Mesenchymal stem cell (in vitro differentiated cells and primary cell): ENCODE measurements around the gene DPH1.

Source experiments
- DNase-seq: peaks from one replicate; pipeline ENCODE4 v3.0.0-alpha.2; 2013
- H2AFZ ChIP-seq: one replicate; pipeline ENCODE4 v1.6.1; 2013; ENCODE audit warnings: low read depth, mild to moderate bottlenecking, control low read depth, inconsistent platforms, low read length, moderate library complexity
- H2AK5ac ChIP-seq: 2 replicates; pipeline ENCODE4 v1.6.1; 2013; ENCODE audit warnings: low read length, moderate library complexity, mild to moderate bottlenecking, inconsistent platforms; ENCODE audit not compliant: severe bottlenecking
- H2BK120ac ChIP-seq: one replicate; pipeline ENCODE4 v1.6.1; 2013; ENCODE audit warnings: low read depth, mild to moderate bottlenecking, inconsistent platforms, low read length, moderate library complexity
- H2BK12ac ChIP-seq, 2 experiments: one replicate each; pipeline ENCODE4 v1.6.1; 2013; ENCODE audit warnings: inconsistent platforms in 2 of 2, low read length in 2 of 2, mild to moderate bottlenecking in 2 of 2, moderate library complexity in 2 of 2, control low read depth in 1 of 2
- H2BK15ac ChIP-seq: one replicate; pipeline ENCODE4 v1.6.1; 2013; ENCODE audit warnings: mild to moderate bottlenecking, low read depth, inconsistent platforms; ENCODE audit not compliant: poor library complexity, severe bottlenecking
- H2BK5ac ChIP-seq: 2 replicates; pipeline ENCODE4 v1.6.1; 2013; ENCODE audit warnings: low read depth, mild to moderate bottlenecking, low read length, control low read depth, inconsistent platforms; ENCODE audit not compliant: poor library complexity, severe bottlenecking
- H3K14ac ChIP-seq, 2 experiments: one replicate each; pipeline ENCODE4 v1.6.1; 2013; ENCODE audit warnings: inconsistent platforms in 2 of 2, low read length in 2 of 2, control low read depth in 1 of 2, mild to moderate bottlenecking in 1 of 2, moderate library complexity in 1 of 2
- H3K18ac ChIP-seq, 2 experiments: one replicate each; pipeline ENCODE4 v1.6.1; 2013; ENCODE audit warnings: inconsistent platforms in 2 of 2, low read length in 2 of 2, control low read depth in 1 of 2, low read depth in 1 of 2, mild to moderate bottlenecking in 1 of 2
- H3K23ac ChIP-seq, 2 experiments: one replicate each; pipeline ENCODE4 v1.6.1; 2013; ENCODE audit warnings: inconsistent platforms in 2 of 2, low read length in 2 of 2, mild to moderate bottlenecking in 2 of 2, moderate library complexity in 2 of 2, control low read depth in 1 of 2
- H3K27ac ChIP-seq: 2 replicates; pipeline ENCODE4 v1.5.1; 2013; ENCODE audit warnings: mild to moderate bottlenecking, moderate library complexity, low read length, control low read depth, inconsistent platforms; ENCODE audit not compliant: poor library complexity, severe bottlenecking
- H3K27me3 ChIP-seq, 2 experiments: 2 replicates each; pipeline versions ENCODE4 v1.6.1 to v1.7.0; 2013; ENCODE audit warnings: low read length in 2 of 2, mild to moderate bottlenecking in 2 of 2, moderate library complexity in 2 of 2, control low read depth in 1 of 2, inconsistent platforms in 1 of 2; ENCODE audit not compliant: control insufficient read depth in 1 of 2, insufficient read depth in 1 of 2
- H3K36me3 ChIP-seq, 2 experiments: 2 replicates each; pipeline versions ENCODE4 v1.6.1 to v1.7.0; 2013; ENCODE audit warnings: low read length in 2 of 2, control low read depth in 1 of 2, inconsistent platforms in 1 of 2, low read depth in 1 of 2, mild to moderate bottlenecking in 1 of 2; ENCODE audit not compliant: insufficient read depth in 2 of 2, control insufficient read depth in 1 of 2
- H3K4ac ChIP-seq, 2 experiments: one replicate each; pipeline ENCODE4 v1.6.1; 2013; ENCODE audit warnings: inconsistent platforms in 2 of 2, low read length in 2 of 2, mild to moderate bottlenecking in 2 of 2, moderate library complexity in 2 of 2, control low read depth in 1 of 2, low read depth in 1 of 2
- H3K4me1 ChIP-seq: 2 replicates; pipeline ENCODE4 v1.6.1; 2013; ENCODE audit warnings: low read depth, low read length, control low read depth; ENCODE audit not compliant: control insufficient read depth, insufficient read depth
- H3K4me2 ChIP-seq: 2 replicates; pipeline ENCODE4 v1.6.1; 2013; ENCODE audit warnings: low read length, mild to moderate bottlenecking, inconsistent platforms; ENCODE audit not compliant: poor library complexity, severe bottlenecking
- H3K4me3 ChIP-seq, 2 experiments: 2 replicates each; pipeline versions ENCODE4 v1.5.1 to v1.7.0; 2013; ENCODE audit warnings: low read length in 2 of 2, mild to moderate bottlenecking in 2 of 2, control low read depth in 1 of 2, low read depth in 1 of 2; ENCODE audit not compliant: insufficient read depth in 1 of 2
- H3K79me1 ChIP-seq: replicated peaks from 2 replicates; pipeline ENCODE4 v1.6.1; 2013; ENCODE audit warnings: mild to moderate bottlenecking, control low read depth, low read length, inconsistent platforms; ENCODE audit not compliant: poor library complexity, severe bottlenecking
- H3K9ac ChIP-seq: 2 replicates; pipeline ENCODE4 v1.7.0; 2013; ENCODE audit warnings: mild to moderate bottlenecking, low read length, moderate library complexity
- H3K9me3 ChIP-seq: 2 replicates; pipeline ENCODE4 v1.7.0; 2013; ENCODE audit warnings: mild to moderate bottlenecking, low read length; ENCODE audit not compliant: control insufficient read depth
- H4K8ac ChIP-seq: one replicate; pipeline ENCODE4 v1.6.1; 2013; ENCODE audit warnings: inconsistent platforms, mild to moderate bottlenecking, low read length, moderate library complexity
- H4K91ac ChIP-seq: one replicate; pipeline ENCODE4 v1.6.1; 2013; ENCODE audit warnings: mild to moderate bottlenecking, low read length, inconsistent platforms
- WGBS: methylation state at CpG from one replicate; pipeline ENCODE4 v1.1.7; 2013; ENCODE audit warnings: mixed read lengths; 5-methylcytosine and 5-hydroxymethylcytosine counted together

DPH1 gene

DNA sequence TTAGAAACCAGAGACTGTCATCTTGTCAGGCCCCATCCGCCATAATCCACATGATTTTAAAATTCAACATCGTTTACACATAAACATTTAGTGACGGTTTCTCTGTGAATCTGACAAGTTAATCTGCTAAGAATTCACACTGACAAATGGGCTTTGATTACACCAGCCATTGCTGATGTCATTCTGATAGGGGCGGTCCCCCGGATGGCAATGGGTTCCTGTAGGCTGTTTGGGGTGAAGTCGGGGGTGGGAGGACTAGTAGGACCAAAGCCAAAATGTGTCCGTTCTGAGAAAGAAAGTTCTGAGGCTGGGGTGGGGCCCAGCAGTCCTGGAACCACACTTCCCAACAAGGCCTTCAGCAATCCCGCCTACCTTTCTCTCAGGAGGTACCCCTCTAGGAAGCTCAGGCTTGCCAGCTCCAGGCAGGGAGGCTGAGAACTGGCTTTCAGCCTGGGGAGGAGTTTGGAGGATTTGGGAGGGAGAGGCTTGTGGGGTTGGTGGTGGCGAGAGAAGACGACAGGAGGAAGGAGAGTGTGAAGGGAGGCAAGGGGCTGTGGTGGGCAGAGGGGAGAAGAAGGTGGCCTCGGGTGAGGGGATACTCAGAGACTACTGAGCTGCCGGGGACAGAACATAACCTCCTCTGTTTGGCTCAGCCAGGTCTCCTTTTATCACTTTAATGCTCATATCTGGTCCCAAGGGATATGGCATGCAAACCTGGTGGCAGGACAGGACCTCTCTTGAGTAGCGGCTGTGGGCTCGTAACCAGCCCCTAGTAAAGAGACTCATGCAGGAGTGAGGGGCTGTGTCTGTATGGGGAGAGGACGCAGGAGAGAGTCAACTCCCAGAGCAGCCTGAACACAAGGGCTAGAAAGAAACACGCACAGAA is 33.6 kb downstream of the DPH1 start:
- no peaks in the 10 kb centered on the region for H3K9me3 ChIP-seq
- peak; percentile 87 for DNase-seq
- peak overlapping the region; percentile 76 for H2AK5ac ChIP-seq
- peak overlapping the region; percentile 85 to 87 for H3K18ac ChIP-seq
- H3K79me1 ChIP-seq, result peaks cover 15% of the 10 kb centered on the region
- H2BK12ac ChIP-seq, result peak overlapping the region; percentile 47 to 78
- H3K4me3 ChIP-seq, result no peak overlapping the region
- no peaks in the 10 kb centered on the region for H3K27me3 ChIP-seq
- peak overlapping the region; percentile 48 to 65 for H3K4ac ChIP-seq
- peak overlapping the region; percentile 55 for H2BK15ac ChIP-seq
- peak overlapping the region in 1 of 2 experiments; percentile 82 for H3K14ac ChIP-seq
- H3K23ac ChIP-seq, result no peak overlapping the region
- H2BK5ac ChIP-seq, result peak overlapping the region; percentile 49
- H3K36me3 ChIP-seq, result peaks cover 46 to 59% of the 10 kb centered on the region in 2 experiments
- H4K91ac ChIP-seq, result peak overlapping the region; percentile 81
- H4K8ac ChIP-seq, result peak overlapping the region; percentile 71
- H3K4me1 ChIP-seq, result peaks cover 70% of the 10 kb centered on the region
- peak overlapping the region; percentile 93 for H3K9ac ChIP-seq
- H2AFZ ChIP-seq, result no peak overlapping the region
- peak overlapping the region; percentile 92 for H3K27ac ChIP-seq
- 65% methylated on average over 13 of the region's 16 CpGs for WGBS
- no peak overlapping the region for H3K4me2 ChIP-seq
- H2BK120ac ChIP-seq, result peak overlapping the region; percentile 66

DNA sequence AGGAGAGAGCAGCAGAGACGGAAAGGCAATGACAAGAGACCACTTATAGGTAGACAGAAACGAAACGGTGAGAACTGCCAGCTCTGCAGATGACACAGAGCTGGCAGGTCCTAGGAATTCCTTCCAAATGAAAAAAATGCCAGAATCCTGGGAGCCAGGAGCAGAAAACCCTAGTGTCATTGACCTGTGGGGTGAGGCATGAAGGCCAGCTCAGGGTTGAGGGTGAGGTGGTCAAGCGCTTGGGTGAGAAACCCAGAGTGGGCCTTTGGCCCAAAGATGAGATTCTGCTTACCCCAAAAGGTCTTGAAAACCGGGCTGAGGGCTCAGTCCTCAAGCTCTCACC is 34.2 kb downstream of the DPH1 start:
- Histone ChIP-seq H3K4me1 (peaks cover 73% of the 10 kb centered on the region), H3K79me1 (peaks cover 15% of the 10 kb centered on the region), H3K14ac (no peak overlapping the region), H3K27me3 (no peaks in the 10 kb centered on the region), H3K4ac (peak overlapping the region in 1 of 2 experiments; percentile 53), H3K4me3 (no peak overlapping the region), H2BK120ac (peak overlapping the region; percentile 19), H2AK5ac (peak overlapping the region; percentile 84), H3K9me3 (no peaks in the 10 kb centered on the region), H2BK15ac (peak overlapping the region; percentile 44), H2AFZ (no peak overlapping the region), H4K8ac (peak overlapping the region; percentile 28), H3K9ac (peak overlapping the region; percentile 93), H3K4me2 (no peak overlapping the region), H2BK12ac (peak overlapping the region; percentile 47 to 78), H3K18ac (peak overlapping the region; percentile 85 to 87), H3K27ac (peak overlapping the region; percentile 6), H3K36me3 (peaks cover 52 to 53% of the 10 kb centered on the region in 2 experiments), H3K23ac (no peak overlapping the region), H4K91ac (no peak overlapping the region), H2BK5ac (no peak overlapping the region)
- peak; percentile 43 for DNase-seq
- WGBS, result 50% methylated on average over 3 of the region's 5 CpGs

- Histone ChIP-seq H4K8ac (peak overlapping the region; percentile 41), H2BK15ac (no peak overlapping the region), H2BK5ac (no peak overlapping the region), H4K91ac (no peak overlapping the region), H3K9me3 (no peaks in the 10 kb centered on the region), H3K79me1 (peaks cover 15% of the 10 kb centered on the region), H3K36me3 (peaks cover 48 to 54% of the 10 kb centered on the region in 2 experiments), H2BK120ac (no peak overlapping the region), H2BK12ac (peak overlapping the region in 1 of 2 experiments; percentile 42), H3K4me2 (no peak overlapping the region), H3K4me3 (no peak overlapping the region), H3K9ac (peak overlapping the region; percentile 93), H3K4me1 (peaks cover 72% of the 10 kb centered on the region), H2AFZ (no peak overlapping the region), H3K27me3 (no peaks in the 10 kb centered on the region), H3K27ac (peak overlapping the region; percentile 6), H3K4ac (peak overlapping the region in 1 of 2 experiments; percentile 47), H3K18ac (peak overlapping the region; percentile 59 to 76), H2AK5ac (peak overlapping the region; percentile 84), H3K14ac (peak overlapping the region in 1 of 2 experiments; percentile 76), H3K23ac (no peak overlapping the region)
- DNase-seq, result peak; percentile 47
- WGBS, result 62% methylated on average over 6 of the region's 6 CpGs
Observed at GRCh38 chr17:2064520-2064971, 34.6 kb downstream of the DPH1 start.
